A549 treated with CORT108297 at 1 μM for 4 hours (cell line): ENCODE measurements around the gene NPIPA1. TPM values are rescaled to one million over a fixed set of nuclear protein-coding genes. Genes with fewer than 3 reads are reported as not detected.

ENCODE experiments used
- total RNA-seq: library from RNA; stranded (reverse); fragments of 200-300 nt; extraction: Qiagen RNA extraction; gene quantifications from 5 replicates; pipeline ENCODE4 v1.2.3, GENCODE V29; 2022

NPIPA1 gene
- total RNA-seq = 38.8 to 54.2 TPM (median 50.0 TPM) in 5 replicates

DNA sequence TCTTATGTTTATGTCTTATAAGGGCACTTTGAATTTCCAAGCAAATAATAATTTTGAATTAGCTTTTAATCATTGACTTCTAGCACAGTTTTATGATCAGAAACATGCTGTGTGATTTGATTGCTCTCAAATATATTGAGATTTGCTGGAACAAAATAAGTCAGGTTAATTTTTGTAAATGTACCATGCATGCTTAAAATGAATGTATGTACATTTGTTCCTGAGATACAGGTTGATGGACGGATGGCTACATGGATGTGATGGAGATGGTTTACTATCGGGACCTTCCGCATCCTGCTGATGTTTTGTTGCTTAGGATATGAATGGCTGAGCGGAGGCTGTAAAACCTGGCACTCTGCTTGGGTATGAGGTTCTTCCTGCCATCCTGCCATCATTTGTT is at the start of gene NPIPA1:
TSS of gene NPIPA1 (plus strand) at position 301 of the 400 bp plus-strand sequence. CDS start at position 301, 0 bp downstream.

DNA sequence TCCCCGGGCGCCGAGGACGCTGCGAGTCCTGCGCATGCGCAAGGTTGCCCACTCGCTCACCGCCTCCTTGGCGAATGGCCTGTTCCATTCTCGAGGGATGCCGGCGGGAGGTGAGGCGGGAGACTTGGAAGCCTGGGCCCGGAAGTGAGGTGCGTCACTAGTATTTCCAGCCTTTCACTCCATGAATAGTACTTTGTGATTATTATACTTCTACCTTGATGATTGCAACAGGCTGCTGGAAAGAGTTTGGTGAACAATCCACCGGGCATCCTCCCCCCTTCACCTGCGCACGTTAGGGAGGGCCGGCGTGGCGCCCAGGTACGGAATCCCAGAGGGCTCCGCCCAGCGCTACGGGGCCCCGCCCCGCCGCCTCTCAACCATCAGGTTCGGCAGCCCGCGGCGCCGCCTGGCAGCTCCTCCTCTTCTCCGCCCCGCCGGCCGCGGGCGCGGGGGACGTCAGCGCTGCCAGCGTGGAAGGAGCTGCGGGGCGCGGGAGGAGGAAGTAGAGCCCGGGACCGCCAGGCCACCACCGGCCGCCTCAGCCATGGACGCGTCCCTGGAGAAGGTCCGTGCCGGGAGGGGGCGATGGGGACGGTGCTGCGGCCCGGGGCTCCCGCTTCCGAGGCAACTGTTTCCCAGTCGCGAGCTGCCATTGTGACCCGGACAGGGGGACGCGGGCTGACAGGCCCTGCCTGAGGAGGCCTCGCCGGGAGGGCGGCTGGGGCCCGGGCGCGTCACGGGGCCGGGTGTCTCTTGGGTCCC is 37.6 kb downstream of the NPIPA1 start, which contains the start of gene PDXDC1:
TSS of gene PDXDC1 (plus strand) at position 371 of the 762 bp plus-strand sequence. CDS start at position 545, 174 bp downstream.

Other genes starting within 250 kb of the NPIPA1 start
- 0.21 to 0.29 TPM (median 0.24 TPM) in 4 of 5 replicates, not detected in the other for gene PLA2G10, start 243.1 kb upstream of the NPIPA1 start, total RNA-seq
- gene NPIPA3, start 234.0 kb upstream of the NPIPA1 start, total RNA-seq = 0.65 to 1.8 TPM (median 1.6 TPM) in 5 replicates
- gene NPIPA2, start 194.9 kb upstream of the NPIPA1 start, total RNA-seq = 1.2 to 1.9 TPM (median 1.4 TPM) in 5 replicates
- 88.9 to 98.3 TPM (median 92.7 TPM) in 5 replicates for gene NOMO1, start 103.7 kb upstream of the NPIPA1 start, total RNA-seq
- 58.8 to 71.8 TPM (median 65.9 TPM) in 5 replicates for gene PDXDC1, start 37.6 kb downstream of the NPIPA1 start, total RNA-seq
- gene NTAN1, start 118.6 kb downstream of the NPIPA1 start, total RNA-seq = 41.4 to 47.6 TPM (median 44.0 TPM) in 5 replicates
- gene RRN3, start 156.8 kb downstream of the NPIPA1 start, total RNA-seq = 38.1 to 48.2 TPM (median 39.6 TPM) in 5 replicates